ENCODE results near the gene PRKCA. TPM values are rescaled to one million over a fixed set of nuclear protein-coding genes. Genes with fewer than 3 reads are reported as not detected.

Gene PRKCA
- total RNA-seq, 1 experiment from 2014 or later, result 29.5 TPM

DNA sequence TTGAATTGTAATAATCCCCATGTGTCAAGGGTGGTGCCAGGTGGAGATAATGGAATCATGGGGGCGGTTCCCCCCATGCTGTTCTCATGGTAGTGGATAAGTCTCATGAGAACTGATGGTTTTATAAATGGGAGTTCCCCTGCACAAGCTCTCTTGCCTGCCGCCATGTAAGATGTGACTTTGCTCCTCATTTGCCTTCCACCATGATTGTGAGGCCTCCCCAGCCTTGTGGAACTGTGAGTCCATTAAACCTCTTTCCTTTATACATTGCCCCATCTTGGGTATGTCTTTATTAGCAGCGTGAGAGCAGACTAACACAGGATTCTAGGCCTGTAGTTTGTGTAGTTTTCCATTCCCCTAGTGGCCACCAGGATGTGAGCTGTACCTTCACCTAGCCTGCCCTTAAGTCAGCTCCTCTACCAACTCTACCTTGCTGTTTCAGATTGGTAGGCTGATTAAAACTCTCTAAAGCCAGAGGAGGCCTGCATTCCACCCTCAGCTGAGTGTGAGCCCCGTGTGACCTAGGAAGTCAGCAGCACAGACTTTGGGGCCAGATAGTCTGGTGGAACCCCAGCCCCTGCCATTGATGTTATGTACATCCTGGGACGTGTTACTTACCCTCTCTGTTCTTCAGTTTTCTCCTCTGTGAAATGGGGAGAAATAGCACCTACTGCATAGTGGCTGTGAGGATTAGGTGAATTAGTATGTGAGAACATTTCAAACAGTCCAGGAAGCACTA, 280.1 kb downstream of the PRKCA start (continued):
- TF ChIP-seq RORB (CRISPR knock-in tag; IDR thresholded peaks at IDR 0.05) (no peak), ZNF138 (CRISPR knock-in tag; conservative IDR thresholded peaks at IDR 0.05) (no peak), JUN (CRISPR knock-in tag; IDR thresholded peaks at IDR 0.05) (no peak)

DNA sequence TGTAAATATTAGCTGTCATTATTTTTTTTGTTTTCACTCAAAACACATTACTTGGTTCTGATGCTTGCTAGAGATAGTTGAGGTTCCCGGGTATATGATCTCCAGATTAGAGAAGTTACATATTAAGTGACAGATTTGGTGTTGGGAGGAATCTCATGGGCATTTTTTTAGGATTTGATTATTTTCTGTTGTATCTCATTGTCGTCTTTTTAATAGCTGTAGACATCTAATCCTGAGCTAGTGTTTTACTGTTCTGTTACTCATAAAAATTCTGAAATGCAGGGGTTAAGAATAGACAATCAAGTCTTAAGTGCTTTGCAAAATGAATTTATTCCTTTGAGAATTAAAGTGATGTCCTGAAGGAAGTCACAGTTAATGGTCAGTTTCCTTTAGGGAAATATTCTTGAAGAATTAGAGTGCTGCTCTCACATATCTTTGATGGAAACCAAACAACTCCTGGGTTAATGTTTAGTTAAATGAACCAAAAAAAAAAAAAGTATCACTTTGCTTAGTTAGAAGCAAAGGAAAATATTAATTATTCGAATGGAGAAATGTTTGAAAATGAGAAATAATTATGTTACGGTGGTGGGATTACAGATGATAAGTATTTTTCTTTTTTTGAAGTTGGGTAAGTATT, 280.8 kb downstream of the PRKCA start:
- Mint-ChIP-seq H3K36me3 (peaks cover 5% of the 10 kb centered on the region; the same call in 1 of the 2 replicates), H3K4me1 (peaks cover 44% of the 10 kb centered on the region), H3K9me3 (peaks cover 10% of the 10 kb centered on the region), H3K27me3 (ENCODE audit: low read depth) (no peaks in the 10 kb centered on the region), H3K4me3 (no peak overlapping the region), H3K27ac (no peak overlapping the region)
- no peak for DNase-seq (ENCODE audit: low spot score)
- ChIA-PET CTCF (interaction anchor here (0.7 to 2.1 kb wide), 8 partner anchors 8 to 115 kb away, joined by 3 to 8 read pairs (median 4); no protein-coding TSS in a partner anchor), POLR2A (interaction anchor here (0.8 kb wide), 1 partner anchor 10 kb away, joined by 3 read pairs; no protein-coding TSS in a partner anchor)
- TF ChIP-seq, protein P1, sequence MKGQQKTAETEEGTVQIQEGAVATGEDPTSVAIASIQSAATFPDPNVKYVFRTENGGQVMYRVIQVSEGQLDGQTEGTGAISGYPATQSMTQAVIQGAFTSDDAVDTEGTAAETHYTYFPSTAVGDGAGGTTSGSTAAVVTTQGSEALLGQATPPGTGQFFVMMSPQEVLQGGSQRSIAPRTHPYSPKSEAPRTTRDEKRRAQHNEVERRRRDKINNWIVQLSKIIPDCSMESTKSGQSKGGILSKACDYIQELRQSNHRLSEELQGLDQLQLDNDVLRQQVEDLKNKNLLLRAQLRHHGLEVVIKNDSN (CRISPR knock-in tag; IDR thresholded peaks at IDR 0.05), result no peak
- no peak for TF ChIP-seq ATF1 (CRISPR knock-in tag; IDR thresholded peaks at IDR 0.05)
- TF ChIP-seq, protein P2, sequence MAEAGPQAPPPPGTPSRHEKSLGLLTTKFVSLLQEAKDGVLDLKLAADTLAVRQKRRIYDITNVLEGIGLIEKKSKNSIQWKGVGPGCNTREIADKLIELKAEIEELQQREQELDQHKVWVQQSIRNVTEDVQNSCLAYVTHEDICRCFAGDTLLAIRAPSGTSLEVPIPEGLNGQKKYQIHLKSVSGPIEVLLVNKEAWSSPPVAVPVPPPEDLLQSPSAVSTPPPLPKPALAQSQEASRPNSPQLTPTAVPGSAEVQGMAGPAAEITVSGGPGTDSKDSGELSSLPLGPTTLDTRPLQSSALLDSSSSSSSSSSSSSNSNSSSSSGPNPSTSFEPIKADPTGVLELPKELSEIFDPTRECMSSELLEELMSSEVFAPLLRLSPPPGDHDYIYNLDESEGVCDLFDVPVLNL (CRISPR knock-in tag; IDR thresholded peaks at IDR 0.05; ENCODE audit: borderline replicate concordance, low read depth), result no peak
- TF ChIP-seq NR2C2 (CRISPR knock-in tag; IDR thresholded peaks at IDR 0.05), result no peak
- TF ChIP-seq, protein P3, sequence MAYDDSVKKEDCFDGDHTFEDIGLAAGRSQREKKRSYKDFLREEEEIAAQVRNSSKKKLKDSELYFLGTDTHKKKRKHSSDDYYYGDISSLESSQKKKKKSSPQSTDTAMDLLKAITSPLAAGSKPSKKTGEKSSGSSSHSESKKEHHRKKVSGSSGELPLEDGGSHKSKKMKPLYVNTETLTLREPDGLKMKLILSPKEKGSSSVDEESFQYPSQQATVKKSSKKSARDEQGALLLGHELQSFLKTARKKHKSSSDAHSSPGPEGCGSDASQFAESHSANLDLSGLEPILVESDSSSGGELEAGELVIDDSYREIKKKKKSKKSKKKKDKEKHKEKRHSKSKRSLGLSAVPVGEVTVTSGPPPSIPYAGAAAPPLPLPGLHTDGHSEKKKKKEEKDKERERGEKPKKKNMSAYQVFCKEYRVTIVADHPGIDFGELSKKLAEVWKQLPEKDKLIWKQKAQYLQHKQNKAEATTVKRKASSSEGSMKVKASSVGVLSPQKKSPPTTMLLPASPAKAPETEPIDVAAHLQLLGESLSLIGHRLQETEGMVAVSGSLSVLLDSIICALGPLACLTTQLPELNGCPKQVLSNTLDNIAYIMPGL (CRISPR knock-in tag; IDR thresholded peaks at IDR 0.05), result no peak
- TF ChIP-seq, protein P4, sequence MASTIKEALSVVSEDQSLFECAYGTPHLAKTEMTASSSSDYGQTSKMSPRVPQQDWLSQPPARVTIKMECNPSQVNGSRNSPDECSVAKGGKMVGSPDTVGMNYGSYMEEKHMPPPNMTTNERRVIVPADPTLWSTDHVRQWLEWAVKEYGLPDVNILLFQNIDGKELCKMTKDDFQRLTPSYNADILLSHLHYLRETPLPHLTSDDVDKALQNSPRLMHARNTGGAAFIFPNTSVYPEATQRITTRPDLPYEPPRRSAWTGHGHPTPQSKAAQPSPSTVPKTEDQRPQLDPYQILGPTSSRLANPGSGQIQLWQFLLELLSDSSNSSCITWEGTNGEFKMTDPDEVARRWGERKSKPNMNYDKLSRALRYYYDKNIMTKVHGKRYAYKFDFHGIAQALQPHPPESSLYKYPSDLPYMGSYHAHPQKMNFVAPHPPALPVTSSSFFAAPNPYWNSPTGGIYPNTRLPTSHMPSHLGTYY (CRISPR knock-in tag; IDR thresholded peaks at IDR 0.05), result no peak
- TF ChIP-seq TCF7 (CRISPR knock-in tag; IDR thresholded peaks at IDR 0.05; ENCODE audit: low read depth), result no peak
- TF ChIP-seq, protein P5, sequence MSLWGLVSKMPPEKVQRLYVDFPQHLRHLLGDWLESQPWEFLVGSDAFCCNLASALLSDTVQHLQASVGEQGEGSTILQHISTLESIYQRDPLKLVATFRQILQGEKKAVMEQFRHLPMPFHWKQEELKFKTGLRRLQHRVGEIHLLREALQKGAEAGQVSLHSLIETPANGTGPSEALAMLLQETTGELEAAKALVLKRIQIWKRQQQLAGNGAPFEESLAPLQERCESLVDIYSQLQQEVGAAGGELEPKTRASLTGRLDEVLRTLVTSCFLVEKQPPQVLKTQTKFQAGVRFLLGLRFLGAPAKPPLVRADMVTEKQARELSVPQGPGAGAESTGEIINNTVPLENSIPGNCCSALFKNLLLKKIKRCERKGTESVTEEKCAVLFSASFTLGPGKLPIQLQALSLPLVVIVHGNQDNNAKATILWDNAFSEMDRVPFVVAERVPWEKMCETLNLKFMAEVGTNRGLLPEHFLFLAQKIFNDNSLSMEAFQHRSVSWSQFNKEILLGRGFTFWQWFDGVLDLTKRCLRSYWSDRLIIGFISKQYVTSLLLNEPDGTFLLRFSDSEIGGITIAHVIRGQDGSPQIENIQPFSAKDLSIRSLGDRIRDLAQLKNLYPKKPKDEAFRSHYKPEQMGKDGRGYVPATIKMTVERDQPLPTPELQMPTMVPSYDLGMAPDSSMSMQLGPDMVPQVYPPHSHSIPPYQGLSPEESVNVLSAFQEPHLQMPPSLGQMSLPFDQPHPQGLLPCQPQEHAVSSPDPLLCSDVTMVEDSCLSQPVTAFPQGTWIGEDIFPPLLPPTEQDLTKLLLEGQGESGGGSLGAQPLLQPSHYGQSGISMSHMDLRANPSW (CRISPR knock-in tag; conservative IDR thresholded peaks at IDR 0.05; ENCODE audit: low read depth), result no peak
- TF ChIP-seq ZNF416 (CRISPR knock-in tag; IDR thresholded peaks at IDR 0.05), result no peak
- TF ChIP-seq GTF2I (CRISPR knock-in tag; conservative IDR thresholded peaks at IDR 0.05), result no peak
- TF ChIP-seq NR3C1 (CRISPR knock-in tag; conservative IDR thresholded peaks at IDR 0.05; ENCODE audit: low read depth), result no peak
- TF ChIP-seq, protein P6, sequence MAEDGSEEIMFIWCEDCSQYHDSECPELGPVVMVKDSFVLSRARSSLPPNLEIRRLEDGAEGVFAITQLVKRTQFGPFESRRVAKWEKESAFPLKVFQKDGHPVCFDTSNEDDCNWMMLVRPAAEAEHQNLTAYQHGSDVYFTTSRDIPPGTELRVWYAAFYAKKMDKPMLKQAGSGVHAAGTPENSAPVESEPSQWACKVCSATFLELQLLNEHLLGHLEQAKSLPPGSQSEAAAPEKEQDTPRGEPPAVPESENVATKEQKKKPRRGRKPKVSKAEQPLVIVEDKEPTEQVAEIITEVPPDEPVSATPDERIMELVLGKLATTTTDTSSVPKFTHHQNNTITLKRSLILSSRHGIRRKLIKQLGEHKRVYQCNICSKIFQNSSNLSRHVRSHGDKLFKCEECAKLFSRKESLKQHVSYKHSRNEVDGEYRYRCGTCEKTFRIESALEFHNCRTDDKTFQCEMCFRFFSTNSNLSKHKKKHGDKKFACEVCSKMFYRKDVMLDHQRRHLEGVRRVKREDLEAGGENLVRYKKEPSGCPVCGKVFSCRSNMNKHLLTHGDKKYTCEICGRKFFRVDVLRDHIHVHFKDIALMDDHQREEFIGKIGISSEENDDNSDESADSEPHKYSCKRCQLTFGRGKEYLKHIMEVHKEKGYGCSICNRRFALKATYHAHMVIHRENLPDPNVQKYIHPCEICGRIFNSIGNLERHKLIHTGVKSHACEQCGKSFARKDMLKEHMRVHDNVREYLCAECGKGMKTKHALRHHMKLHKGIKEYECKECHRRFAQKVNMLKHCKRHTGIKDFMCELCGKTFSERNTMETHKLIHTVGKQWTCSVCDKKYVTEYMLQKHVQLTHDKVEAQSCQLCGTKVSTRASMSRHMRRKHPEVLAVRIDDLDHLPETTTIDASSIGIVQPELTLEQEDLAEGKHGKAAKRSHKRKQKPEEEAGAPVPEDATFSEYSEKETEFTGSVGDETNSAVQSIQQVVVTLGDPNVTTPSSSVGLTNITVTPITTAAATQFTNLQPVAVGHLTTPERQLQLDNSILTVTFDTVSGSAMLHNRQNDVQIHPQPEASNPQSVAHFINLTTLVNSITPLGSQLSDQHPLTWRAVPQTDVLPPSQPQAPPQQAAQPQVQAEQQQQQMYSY (CRISPR knock-in tag; IDR thresholded peaks at IDR 0.05), result no peak
- no peak for TF ChIP-seq OVOL2 (CRISPR knock-in tag; IDR thresholded peaks at IDR 0.05; ENCODE audit: borderline replicate concordance)
- TF ChIP-seq, protein P7, sequence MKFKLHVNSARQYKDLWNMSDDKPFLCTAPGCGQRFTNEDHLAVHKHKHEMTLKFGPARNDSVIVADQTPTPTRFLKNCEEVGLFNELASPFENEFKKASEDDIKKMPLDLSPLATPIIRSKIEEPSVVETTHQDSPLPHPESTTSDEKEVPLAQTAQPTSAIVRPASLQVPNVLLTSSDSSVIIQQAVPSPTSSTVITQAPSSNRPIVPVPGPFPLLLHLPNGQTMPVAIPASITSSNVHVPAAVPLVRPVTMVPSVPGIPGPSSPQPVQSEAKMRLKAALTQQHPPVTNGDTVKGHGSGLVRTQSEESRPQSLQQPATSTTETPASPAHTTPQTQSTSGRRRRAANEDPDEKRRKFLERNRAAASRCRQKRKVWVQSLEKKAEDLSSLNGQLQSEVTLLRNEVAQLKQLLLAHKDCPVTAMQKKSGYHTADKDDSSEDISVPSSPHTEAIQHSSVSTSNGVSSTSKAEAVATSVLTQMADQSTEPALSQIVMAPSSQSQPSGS (CRISPR knock-in tag; IDR thresholded peaks at IDR 0.05; ENCODE audit: borderline replicate concordance, low read depth), result no peak
- ATAC-seq, result no peak

Measured in WTC11 (cell line).